Spleen (tissue), 11 donors: ENCODE measurements around the gene NUMA1. TPM values are rescaled to one million over a fixed set of nuclear protein-coding genes. Genes with fewer than 3 reads are reported as not detected.

Experiments used
- DNase-seq: peaks from one replicate; pipeline ENCODE4 v3.0.0-alpha.2; 2020
- H3K27ac ChIP-seq, 8 donors: fragments of 200-600 bp; sonication (generic) in 7 of 8; 1 replicate in 4 of 8; 2 replicates in 4 of 8; pipeline versions ENCODE4 v1.5.0 to v1.8.0; 2016 to 2021; ENCODE audit warnings: inconsistent platforms in 4 of 8, mild to moderate bottlenecking in 4 of 8, moderate library complexity in 1 of 8
- H3K27me3 ChIP-seq, 7 donors: fragments of 200-600 bp; sonication (generic) in 6 of 7; replicated peaks in 1 of 7; 1 replicate in 4 of 7; 2 replicates in 3 of 7; pipeline versions ENCODE4 v1.5.0 to v1.8.0; 2016 to 2021; ENCODE audit warnings: inconsistent platforms in 3 of 7, mild to moderate bottlenecking in 1 of 7
- H3K36me3 ChIP-seq, 6 donors: fragments of 200-600 bp; sonication (generic) in 5 of 6; 1 replicate in 4 of 6; 2 replicates in 2 of 6; pipeline versions ENCODE4 v1.5.0 to v1.8.0; 2016 to 2021; ENCODE audit warnings: inconsistent platforms in 2 of 6
- H3K4me1 ChIP-seq, 6 donors: fragments of 200-600 bp; sonication (generic) in 5 of 6; 1 replicate in 3 of 6; 2 replicates in 3 of 6; pipeline versions ENCODE4 v1.5.0 to v1.8.0; 2016 to 2021; ENCODE audit warnings: inconsistent platforms in 3 of 6
- H3K4me3 ChIP-seq, 8 donors: fragments of 200-600 bp; sonication (generic) in 7 of 8; 1 replicate in 4 of 8; 2 replicates in 4 of 8; pipeline versions ENCODE4 v1.5.0 to v1.8.0; 2016 to 2021; ENCODE audit warnings: inconsistent platforms in 4 of 8, mild to moderate bottlenecking in 4 of 8, moderate library complexity in 2 of 8
- H3K9me3 ChIP-seq, 8 donors: fragments of 200-600 bp; sonication (generic) in 7 of 8; 1 replicate in 4 of 8; 2 replicates in 4 of 8; pipeline versions ENCODE4 v1.5.0 to v1.8.0; 2016 to 2021; ENCODE audit warnings: inconsistent platforms in 4 of 8
- POLR2A ChIP-seq, 3 donors: fragments of 450-650 bp; IDR thresholded peaks; one replicate each; pipeline ENCODE4 v1.5.1; 2017; ENCODE audit warnings: antibody characterized with exemption in 3 of 3, mild to moderate bottlenecking in 1 of 3
- POLR2AphosphoS5 ChIP-seq, 3 donors: sonication (generic); formaldehyde crosslinking; IDR thresholded peaks; one replicate each; pipeline ENCODE4 v1.5.1; 2017; ENCODE audit warnings: antibody characterized with exemption in 3 of 3
- WGBS, 5 donors: extraction: QIAGEN DNeasy Blood & Tissue Kit in 3 of 5; methylation state at CpG; one replicate each; pipeline versions ENCODE4 v1.1.5 to v1.1.7; 2013 to 2018; 5-methylcytosine and 5-hydroxymethylcytosine counted together
- intact Hi-C: fragments of 100-400 bp; cut with DNase I; formaldehyde crosslinking; loops from one replicate; pipeline ENCODE4 v1.15.0; 2023; ENCODE audit warnings: low total_unique reads
- polyA plus RNA-seq, 3 donors: library from polyadenylated mRNA; stranded (reverse); fragments of 200-250 nt; gene quantifications; one replicate each; pipeline ENCODE4 v1.2.1, GENCODE V29; 2013
- total RNA-seq, 7 donors: library from RNA; depleted of rRNA in 3 of 7; stranded (reverse); fragments of >200 nt in 3 of 7; fragmentation: NEBNext Ultra II Directional in 4 of 7; extraction: Animal tissue kit (Norgen Biotek cat#: 25700) in 4 of 7; gene quantifications; one replicate each; pipeline versions ENCODE4 v1.1.0 to v1.2.1, GENCODE V29; 2016 to 2021
- TF ChIP-seq, protein P1 (sequence below), 11 experiments: fragments of 200-600 bp in 7 of 11; fragments of 450-650 bp in 4 of 11; sonication (generic) in 4 of 11; IDR thresholded peaks in 8 of 11; conservative IDR thresholded peaks in 3 of 11; 1 replicate in 7 of 11; 2 replicates in 4 of 11; pipeline versions ENCODE4 v1.4.0 to v1.8.0; 2016 to 2021; ENCODE audit warnings: antibody characterized with exemption in 11 of 11, inconsistent platforms in 4 of 11, mild to moderate bottlenecking in 1 of 11
- donor health status: healthy with polysubstance abuse.
- donor health status: DM: no; HTN: no; CAD: no; lungs with moderate emphysema.
- donor health status: DM: no; HTN: no; CAD: no.
- donor health status: Bipolar disorder and iron deficiency.
- donor health status: healthy.
- donor health status: DM: no; HTN: no; CAD: no.
- donor health status: DM: yes; HTN: yes; CAD: no.

The NUMA1 gene
- total and polyA plus RNA-seq, 10 donors: 75.5 to 248 (median 185) TPM

DNA sequence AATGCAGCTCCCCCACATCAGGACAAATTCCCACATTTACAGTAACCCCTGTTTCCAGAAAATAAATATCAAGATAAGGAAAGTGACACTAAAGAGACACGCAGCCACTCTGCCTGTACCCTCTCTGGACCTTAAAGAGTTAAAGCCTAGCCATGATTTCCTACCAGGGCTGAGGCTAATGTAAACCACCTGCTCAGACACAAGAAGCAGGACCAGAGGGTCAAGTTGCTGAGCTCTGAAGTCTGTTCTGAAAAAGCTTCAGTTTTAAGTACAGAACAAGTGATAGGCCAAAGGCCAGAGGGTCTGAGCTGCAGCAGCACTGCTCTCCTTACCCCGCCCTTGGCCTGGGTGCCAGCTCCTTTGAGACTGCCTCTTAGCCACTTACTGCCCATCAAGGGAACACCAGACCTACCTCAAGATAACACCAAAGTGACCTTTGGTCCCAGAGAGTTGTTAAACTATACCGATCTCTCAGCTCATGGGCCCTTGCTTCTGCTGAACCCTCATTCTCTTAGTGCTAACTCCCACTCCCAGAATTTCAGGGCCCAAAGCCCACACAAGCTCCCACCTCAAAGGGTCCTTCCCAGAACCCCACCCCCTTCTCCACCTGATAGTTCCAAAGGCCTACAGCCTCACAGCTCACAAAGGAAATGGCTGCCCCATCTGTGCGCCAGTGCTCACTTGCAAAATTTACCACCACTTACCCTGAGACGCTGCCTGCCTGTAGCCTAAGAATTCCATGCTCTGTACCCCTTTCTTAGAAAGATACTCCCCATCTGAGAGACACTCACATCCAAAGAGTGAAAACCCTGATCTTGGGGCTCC, 41.1 kb downstream of the NUMA1 start:
- H3K27me3 ChIP-seq: no peaks in the 10 kb centered on the region
- intact Hi-C loops: no loop called here
- H3K4me1 ChIP-seq: peaks cover 46 to 96% (median 68%) of the 10 kb centered on the region in 6 donors
- DNase-seq: no peak
- WGBS, 5 donors: 28 to 49% (median 35%) methylated on average over 5 of the region's 5 CpGs
- peak overlapping the region; percentile 36 to 88 (median 64) for H3K4me3 ChIP-seq
- H3K36me3 ChIP-seq: peaks cover 0 to 32% (median 18%) of the 10 kb centered on the region in 6 donors
- TF ChIP-seq, protein P1, sequence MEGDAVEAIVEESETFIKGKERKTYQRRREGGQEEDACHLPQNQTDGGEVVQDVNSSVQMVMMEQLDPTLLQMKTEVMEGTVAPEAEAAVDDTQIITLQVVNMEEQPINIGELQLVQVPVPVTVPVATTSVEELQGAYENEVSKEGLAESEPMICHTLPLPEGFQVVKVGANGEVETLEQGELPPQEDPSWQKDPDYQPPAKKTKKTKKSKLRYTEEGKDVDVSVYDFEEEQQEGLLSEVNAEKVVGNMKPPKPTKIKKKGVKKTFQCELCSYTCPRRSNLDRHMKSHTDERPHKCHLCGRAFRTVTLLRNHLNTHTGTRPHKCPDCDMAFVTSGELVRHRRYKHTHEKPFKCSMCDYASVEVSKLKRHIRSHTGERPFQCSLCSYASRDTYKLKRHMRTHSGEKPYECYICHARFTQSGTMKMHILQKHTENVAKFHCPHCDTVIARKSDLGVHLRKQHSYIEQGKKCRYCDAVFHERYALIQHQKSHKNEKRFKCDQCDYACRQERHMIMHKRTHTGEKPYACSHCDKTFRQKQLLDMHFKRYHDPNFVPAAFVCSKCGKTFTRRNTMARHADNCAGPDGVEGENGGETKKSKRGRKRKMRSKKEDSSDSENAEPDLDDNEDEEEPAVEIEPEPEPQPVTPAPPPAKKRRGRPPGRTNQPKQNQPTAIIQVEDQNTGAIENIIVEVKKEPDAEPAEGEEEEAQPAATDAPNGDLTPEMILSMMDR (IDR thresholded peaks at IDR 0.05 in 8 of 11, conservative IDR thresholded peaks at IDR 0.05 in 3 of 11): no peak
- TF ChIP-seq POLR2AphosphoS5 (IDR thresholded peaks at IDR 0.05) (no peak), POLR2A (IDR thresholded peaks at IDR 0.05) (no peak)
- no peaks in the 10 kb centered on the region for H3K9me3 ChIP-seq
- peak overlapping the region; percentile 49 to 98 (median 94) for H3K27ac ChIP-seq

DNA sequence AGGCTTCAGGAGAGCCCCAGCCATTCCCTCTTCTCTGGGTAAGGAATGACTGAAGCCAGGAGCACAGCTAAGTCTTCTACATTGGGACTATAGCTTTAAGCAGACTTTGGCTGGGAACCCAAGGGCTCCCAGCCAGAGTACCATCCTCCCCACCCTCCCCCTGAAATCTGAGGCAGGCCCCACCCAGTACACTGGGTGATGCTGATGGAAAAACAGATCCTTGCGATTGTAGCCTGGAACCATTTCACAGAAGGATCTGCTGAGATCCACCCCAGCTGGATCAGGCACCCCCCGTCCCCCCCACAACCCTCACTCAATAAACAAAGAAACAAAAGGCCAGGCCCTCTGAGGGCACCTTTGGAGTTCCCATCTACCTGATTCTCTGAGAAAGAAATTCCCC, 41.9 kb downstream of the NUMA1 start:
- Histone ChIP-seq H3K27ac (peak overlapping the region; percentile 49 to 98 (median 94)), H3K9me3 (no peaks in the 10 kb centered on the region), H3K27me3 (no peaks in the 10 kb centered on the region), H3K4me3 (peak overlapping the region in 6 of 8 donors; percentile 55 to 88 (median 68)), H3K4me1 (peaks cover 46 to 96% (median 73%) of the 10 kb centered on the region in 6 donors), H3K36me3 (peaks cover 0 to 39% (median 25%) of the 10 kb centered on the region in 6 donors)
- intact Hi-C loops: no loop called here
- WGBS, 5 donors: 43 to 59% (median 50%) methylated on average over 1 to 2 of the region's 2 CpGs
- DNase-seq: no peak
- TF ChIP-seq POLR2AphosphoS5 (IDR thresholded peaks at IDR 0.05): peak in 2 of 3 donors; percentile 32 to 35
- TF ChIP-seq, protein P1 (IDR thresholded peaks at IDR 0.05 in 8 of 11, conservative IDR thresholded peaks at IDR 0.05 in 3 of 11): no peak

DNA sequence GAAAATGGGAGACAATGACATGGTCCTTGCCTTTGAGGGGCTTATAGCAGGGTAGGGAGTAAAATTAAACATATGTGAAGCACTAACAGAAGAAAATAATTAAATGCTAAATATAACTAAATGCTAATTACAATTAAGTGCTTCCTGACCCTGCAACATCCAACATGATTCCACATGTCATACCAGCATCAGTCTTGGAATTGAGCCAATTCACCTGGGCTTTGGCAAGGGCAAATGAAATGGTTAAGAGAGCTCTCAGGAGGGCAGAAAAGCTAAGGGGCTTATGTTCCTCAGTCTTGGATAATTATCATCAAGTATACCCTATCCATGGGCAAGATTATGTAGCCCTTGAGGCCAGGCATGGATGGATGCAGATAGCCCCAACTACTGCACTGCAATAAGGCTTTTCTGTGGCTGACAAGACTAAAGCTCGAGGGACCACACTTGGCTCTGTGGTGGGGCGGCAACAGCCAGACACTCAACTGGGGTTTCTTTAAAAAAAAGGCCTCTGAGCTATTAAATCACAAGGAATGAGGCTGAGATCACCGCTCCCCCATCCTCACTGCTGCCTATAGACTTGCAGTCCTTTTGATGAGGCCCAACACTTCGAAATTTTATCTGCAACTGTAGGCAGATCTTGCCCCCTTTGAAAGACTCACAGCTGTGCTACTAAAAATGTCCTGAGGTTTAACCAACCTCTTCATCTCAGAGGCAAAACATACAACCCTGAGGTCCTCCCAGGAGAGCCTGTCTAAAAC, 42.6 kb downstream of the NUMA1 start:
- no peak for TF ChIP-seq POLR2A (IDR thresholded peaks at IDR 0.05)
- TF ChIP-seq, protein P1 (IDR thresholded peaks at IDR 0.05 in 8 of 11, conservative IDR thresholded peaks at IDR 0.05 in 3 of 11): no peak
- TF ChIP-seq POLR2AphosphoS5 (IDR thresholded peaks at IDR 0.05): no peak
- Histone ChIP-seq H3K27me3 (no peaks in the 10 kb centered on the region), H3K36me3 (peaks cover 0 to 47% (median 27%) of the 10 kb centered on the region in 6 donors), H3K9me3 (no peaks in the 10 kb centered on the region), H3K4me1 (peaks cover 42 to 96% (median 72%) of the 10 kb centered on the region in 6 donors), H3K27ac (peak overlapping the region; percentile 49 to 98 (median 94)), H3K4me3 (peak overlapping the region in 3 of 8 donors; percentile 64 to 88 (median 64))
- WGBS, 5 donors: 39 to 71% (median 64%) methylated on average over 4 of the region's 4 CpGs
- intact Hi-C loops: no loop called here
- DNase-seq: no peak
